Panc1 (cell line): Measurements from ENCODE around the gene NPFF. TPM values are rescaled to one million over a fixed set of nuclear protein-coding genes. Genes with fewer than 3 reads are reported as not detected.

Source experiments
- ATAC-seq: fragments of 200-7000 bp; cut with Tn5 transposase; 2 replicates; pipeline ENCODE4 v1.9.1; 2020; ENCODE audit warnings: mild to moderate bottlenecking, moderate library complexity
- BruUV-seq: library from RNA; stranded (reverse); fragments of 400-500 nt; replicated peaks from 2 replicates; lab custom pipeline; 2021; lab: Mats Ljungman, UMichigan
- CTCF ChIA-PET: fragments of 300-600 bp; sonication (Branson Sonifier 250); formaldehyde crosslinking; loops from one replicate; lab custom pipeline; 2022; ENCODE audit warnings: antibody characterized with exemption; lab: Charles Lee
- POLR2A ChIA-PET: fragments of 300-600 bp; sonication (Branson Sonifier 250); formaldehyde crosslinking; loops from one replicate; lab custom pipeline; 2022; ENCODE audit warnings: antibody characterized with exemption; lab: Charles Lee
- DNase-seq: peaks from one replicate; pipeline ENCODE4 v3.0.0-alpha.2; 2010; ENCODE audit warnings: low read depth, low spot score
- H3K27ac ChIP-seq: 2 replicates; pipeline ENCODE4 v1.5.1; 2011; ENCODE audit warnings: mild to moderate bottlenecking, low read length, inconsistent platforms
- H3K27me3 ChIP-seq: fragments of 200-500 bp; sonication (Bioruptor generic); 2 replicates; pipeline ENCODE4 v1.6.0; 2014; ENCODE audit warnings: low read length, inconsistent platforms; ENCODE audit not compliant: control insufficient read depth, insufficient read depth
- H3K36me3 ChIP-seq: fragments of 200-500 bp; sonication (Bioruptor generic); 2 replicates; pipeline ENCODE4 v1.5.1; 2014; ENCODE audit warnings: inconsistent platforms, mild to moderate bottlenecking, low read length, moderate library complexity; ENCODE audit not compliant: control insufficient read depth, insufficient read depth
- H3K4me1 ChIP-seq: 2 replicates; pipeline ENCODE4 v1.5.1; 2011; ENCODE audit warnings: inconsistent platforms, mild to moderate bottlenecking, low read length, moderate library complexity; ENCODE audit not compliant: control insufficient read depth, insufficient read depth
- H3K4me3 ChIP-seq, 2 experiments: 2 replicates each; pipeline ENCODE4 v1.5.1; 2011 to 2012; ENCODE audit warnings: low read depth in 2 of 2, low read length in 2 of 2, mild to moderate bottlenecking in 2 of 2, inconsistent platforms in 1 of 2, moderate library complexity in 1 of 2
- H3K9me3 ChIP-seq: fragments of 200-500 bp; sonication (Bioruptor generic); 2 replicates; pipeline ENCODE4 v1.5.1; 2014; ENCODE audit warnings: low read depth, mild to moderate bottlenecking, inconsistent platforms, low read length, moderate library complexity; ENCODE audit not compliant: control insufficient read depth, insufficient read depth
- POLR2AphosphoS5 ChIP-seq: IDR thresholded peaks from 2 replicates; pipeline ENCODE4 v1.6.1; 2012; ENCODE audit warnings: mild to moderate bottlenecking, low read depth, low read length, moderate library complexity
- SIN3A ChIP-seq: IDR thresholded peaks from 2 replicates; pipeline ENCODE4 v1.6.1; 2012; ENCODE audit warnings: low read depth, mild to moderate bottlenecking, low read length, moderate library complexity, borderline replicate concordance; ENCODE audit not compliant: insufficient read depth
- TCF7L2 ChIP-seq: IDR thresholded peaks from 2 replicates; pipeline ENCODE4 v1.6.1; 2011; ENCODE audit warnings: mild to moderate bottlenecking, low read depth, low read length, inconsistent platforms
- in situ Hi-C: cut with HindIII; loops from 2 replicates; pipeline ENCODE4 v1.10.0; 2016; ENCODE audit warnings: low sequenced_read_pairs, low pct_unique_long_range_greater_than_20kb
- intact Hi-C: fragments of 100-400 bp; cut with micrococcal nuclease; formaldehyde crosslinking; loops from one replicate; pipeline ENCODE4 v1.10.0; 2022; ENCODE audit not compliant: unreplicated experiment
- total RNA-seq: library from RNA; stranded (reverse); gene quantifications from one replicate; pipeline ENCODE4 v1.2.1, GENCODE V29; 2021; ENCODE audit not compliant: unreplicated experiment
- TF ChIP-seq, protein P1 (sequence below), 2 experiments: IDR thresholded peaks; 2 replicates each; pipeline ENCODE4 v1.6.1; 2011 to 2012; ENCODE audit warnings: low read depth in 2 of 2, control low read depth in 1 of 2, low read length in 1 of 2, mild to moderate bottlenecking in 1 of 2, moderate library complexity in 1 of 2; ENCODE audit not compliant: insufficient read depth in 1 of 2
- TF ChIP-seq, protein P2 (sequence below): fragments of 450-650 bp; IDR thresholded peaks from 2 replicates; pipeline ENCODE4 v1.5.1; 2017; ENCODE audit warnings: mild to moderate bottlenecking

NPFF gene
- total RNA-seq, 1 experiment from 2014 or later = not detected

DNA sequence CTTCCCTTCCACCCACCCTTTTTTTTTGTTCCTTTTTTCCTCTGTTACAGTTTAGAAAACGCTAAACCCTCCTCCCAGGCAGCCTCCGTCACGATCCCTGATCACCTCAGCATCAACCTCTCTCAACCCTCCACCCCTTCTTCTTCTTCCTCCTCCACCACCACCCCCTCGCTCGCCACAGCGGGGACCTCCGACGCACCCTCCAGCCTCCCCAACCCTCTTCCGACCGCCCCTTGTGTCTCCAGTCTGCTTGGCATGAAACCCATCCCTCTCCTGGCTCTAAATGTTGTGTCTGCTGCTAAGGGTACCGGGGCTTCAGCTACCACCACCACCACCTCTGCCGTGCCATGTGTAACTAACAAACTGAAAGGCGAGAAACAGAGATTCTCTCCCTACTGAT, 32.5 kb downstream of the NPFF start:
- BruUV-seq = no TSS peak
- Histone ChIP-seq H3K36me3 (peaks cover 73% of the 10 kb centered on the region), H3K4me1 (peaks cover 12% of the 10 kb centered on the region), H3K4me3 (no peak overlapping the region), H3K27me3 (no peaks in the 10 kb centered on the region), H3K27ac (0 out of 2 replicates have a peak overlapping the region, but pooled peaks have one; percentile 30), H3K9me3 (no peaks in the 10 kb centered on the region)
- DNase-seq (no peak), ATAC-seq (no peak)
- in situ Hi-C loops = no loop called here
- ChIA-PET POLR2A (no interaction called here), CTCF (no interaction called here)
- TF ChIP-seq POLR2AphosphoS5 (no peak), TCF7L2 (no peak), SIN3A (no peak)
- TF ChIP-seq, protein P1, sequence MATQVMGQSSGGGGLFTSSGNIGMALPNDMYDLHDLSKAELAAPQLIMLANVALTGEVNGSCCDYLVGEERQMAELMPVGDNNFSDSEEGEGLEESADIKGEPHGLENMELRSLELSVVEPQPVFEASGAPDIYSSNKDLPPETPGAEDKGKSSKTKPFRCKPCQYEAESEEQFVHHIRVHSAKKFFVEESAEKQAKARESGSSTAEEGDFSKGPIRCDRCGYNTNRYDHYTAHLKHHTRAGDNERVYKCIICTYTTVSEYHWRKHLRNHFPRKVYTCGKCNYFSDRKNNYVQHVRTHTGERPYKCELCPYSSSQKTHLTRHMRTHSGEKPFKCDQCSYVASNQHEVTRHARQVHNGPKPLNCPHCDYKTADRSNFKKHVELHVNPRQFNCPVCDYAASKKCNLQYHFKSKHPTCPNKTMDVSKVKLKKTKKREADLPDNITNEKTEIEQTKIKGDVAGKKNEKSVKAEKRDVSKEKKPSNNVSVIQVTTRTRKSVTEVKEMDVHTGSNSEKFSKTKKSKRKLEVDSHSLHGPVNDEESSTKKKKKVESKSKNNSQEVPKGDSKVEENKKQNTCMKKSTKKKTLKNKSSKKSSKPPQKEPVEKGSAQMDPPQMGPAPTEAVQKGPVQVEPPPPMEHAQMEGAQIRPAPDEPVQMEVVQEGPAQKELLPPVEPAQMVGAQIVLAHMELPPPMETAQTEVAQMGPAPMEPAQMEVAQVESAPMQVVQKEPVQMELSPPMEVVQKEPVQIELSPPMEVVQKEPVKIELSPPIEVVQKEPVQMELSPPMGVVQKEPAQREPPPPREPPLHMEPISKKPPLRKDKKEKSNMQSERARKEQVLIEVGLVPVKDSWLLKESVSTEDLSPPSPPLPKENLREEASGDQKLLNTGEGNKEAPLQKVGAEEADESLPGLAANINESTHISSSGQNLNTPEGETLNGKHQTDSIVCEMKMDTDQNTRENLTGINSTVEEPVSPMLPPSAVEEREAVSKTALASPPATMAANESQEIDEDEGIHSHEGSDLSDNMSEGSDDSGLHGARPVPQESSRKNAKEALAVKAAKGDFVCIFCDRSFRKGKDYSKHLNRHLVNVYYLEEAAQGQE (IDR thresholded peaks at IDR 0.05; ENCODE audit: insufficient read depth in 1 of 2, low read depth in 2 of 2, low read length in 1 of 2) = no peak
- TF ChIP-seq, protein P2, sequence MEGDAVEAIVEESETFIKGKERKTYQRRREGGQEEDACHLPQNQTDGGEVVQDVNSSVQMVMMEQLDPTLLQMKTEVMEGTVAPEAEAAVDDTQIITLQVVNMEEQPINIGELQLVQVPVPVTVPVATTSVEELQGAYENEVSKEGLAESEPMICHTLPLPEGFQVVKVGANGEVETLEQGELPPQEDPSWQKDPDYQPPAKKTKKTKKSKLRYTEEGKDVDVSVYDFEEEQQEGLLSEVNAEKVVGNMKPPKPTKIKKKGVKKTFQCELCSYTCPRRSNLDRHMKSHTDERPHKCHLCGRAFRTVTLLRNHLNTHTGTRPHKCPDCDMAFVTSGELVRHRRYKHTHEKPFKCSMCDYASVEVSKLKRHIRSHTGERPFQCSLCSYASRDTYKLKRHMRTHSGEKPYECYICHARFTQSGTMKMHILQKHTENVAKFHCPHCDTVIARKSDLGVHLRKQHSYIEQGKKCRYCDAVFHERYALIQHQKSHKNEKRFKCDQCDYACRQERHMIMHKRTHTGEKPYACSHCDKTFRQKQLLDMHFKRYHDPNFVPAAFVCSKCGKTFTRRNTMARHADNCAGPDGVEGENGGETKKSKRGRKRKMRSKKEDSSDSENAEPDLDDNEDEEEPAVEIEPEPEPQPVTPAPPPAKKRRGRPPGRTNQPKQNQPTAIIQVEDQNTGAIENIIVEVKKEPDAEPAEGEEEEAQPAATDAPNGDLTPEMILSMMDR = no peak
- intact Hi-C loops = no loop called here

- DNase-seq = no peak
- Histone ChIP-seq H3K4me3 (no peak overlapping the region), H3K27me3 (no peaks in the 10 kb centered on the region), H3K36me3 (peaks cover 73% of the 10 kb centered on the region), H3K9me3 (no peaks in the 10 kb centered on the region), H3K27ac (no peak overlapping the region), H3K4me1 (peaks cover 9% of the 10 kb centered on the region; the same call in 1 of the 2 replicates)
- ChIA-PET CTCF (no interaction called here), POLR2A (no interaction called here)
- in situ Hi-C loops (no loop called here), intact Hi-C loops (no loop called here)
- TF ChIP-seq SIN3A = no peak
- no TSS peak for BruUV-seq
- ATAC-seq = no peak
Measured at GRCh38 chr12:53474077-53474476, 33.2 kb downstream of the NPFF start.

DNA sequence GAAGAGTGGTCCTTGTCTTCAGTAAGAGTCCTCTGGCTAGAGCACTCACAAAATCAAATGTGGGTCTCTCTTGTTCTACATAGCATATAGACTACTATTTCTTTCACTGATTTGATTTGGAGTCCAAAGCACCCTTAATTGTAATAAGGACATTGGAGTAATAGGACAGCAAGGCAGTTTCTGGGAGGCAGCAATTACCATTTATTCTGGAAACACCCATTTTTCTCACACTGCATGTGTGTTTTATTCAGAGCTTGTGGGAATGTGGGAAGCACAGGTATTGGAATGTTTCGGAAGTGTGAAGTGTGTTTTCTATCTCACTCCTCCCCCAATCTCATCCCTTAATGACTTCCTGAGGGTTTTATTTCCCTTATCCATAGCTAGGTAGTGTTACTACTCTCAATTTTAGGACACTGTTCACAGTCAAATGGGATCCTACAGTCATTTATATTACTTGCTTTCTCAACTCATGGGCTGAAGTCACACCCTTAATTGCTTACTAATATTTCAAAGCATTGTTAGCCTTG, 35.2 kb downstream of the NPFF start:
- H3K4me3 ChIP-seq = no peak overlapping the region
- ChIA-PET CTCF (interaction anchor here (0.6 to 0.7 kb wide), 2 partner anchors 8 to 157 kb away, joined by 4 to 12 read pairs; no protein-coding TSS in a partner anchor), POLR2A (interaction anchor here (0.5 kb wide), 1 partner anchor 121 kb away, joined by 4 read pairs; no protein-coding TSS in a partner anchor)
- TF ChIP-seq SIN3A (no peak), TCF7L2 (no peak)
- TF ChIP-seq, protein P1 (IDR thresholded peaks at IDR 0.05; ENCODE audit: insufficient read depth in 1 of 2, low read depth in 2 of 2, low read length in 1 of 2) = no peak
- TF ChIP-seq, protein P2 = no peak
- peaks cover 77% of the 10 kb centered on the region for H3K36me3 ChIP-seq
- H3K9me3 ChIP-seq = no peaks in the 10 kb centered on the region
- no TSS peak for BruUV-seq
- H3K27me3 ChIP-seq = no peaks in the 10 kb centered on the region
- in situ Hi-C loops (no loop called here), intact Hi-C loops (no loop called here)
- peaks cover 7% of the 10 kb centered on the region; the same call in 1 of the 2 replicates for H3K4me1 ChIP-seq
- DNase-seq (no peak), ATAC-seq (no peak)
- no peak overlapping the region for H3K27ac ChIP-seq
